Stimulated activated naive CD8-positive, alpha-beta T cell treated with anti-CD3 and anti-CD28 coated beads, Interleukin-15, Interleukin-2, amounts not matched to agents 100 U/mL and 50 U/mL, for 24 hours (primary cell): ENCODE results near the gene SMIM10.
"Not testable (repeated sequence)": the region's sequence is repeated elsewhere in the genome, so short reads cannot be mapped to it uniquely, and the experiment has no call there.

ENCODE experiments used
- ATAC-seq: fragments of 150-1000 bp; cut with Tn5 transposase; one replicate; pipeline ENCODE4 v1.10.0; 2021
- DNase-seq: peaks from one replicate; pipeline ENCODE4 v3.0.0; 2021

SMIM10 gene

DNA sequence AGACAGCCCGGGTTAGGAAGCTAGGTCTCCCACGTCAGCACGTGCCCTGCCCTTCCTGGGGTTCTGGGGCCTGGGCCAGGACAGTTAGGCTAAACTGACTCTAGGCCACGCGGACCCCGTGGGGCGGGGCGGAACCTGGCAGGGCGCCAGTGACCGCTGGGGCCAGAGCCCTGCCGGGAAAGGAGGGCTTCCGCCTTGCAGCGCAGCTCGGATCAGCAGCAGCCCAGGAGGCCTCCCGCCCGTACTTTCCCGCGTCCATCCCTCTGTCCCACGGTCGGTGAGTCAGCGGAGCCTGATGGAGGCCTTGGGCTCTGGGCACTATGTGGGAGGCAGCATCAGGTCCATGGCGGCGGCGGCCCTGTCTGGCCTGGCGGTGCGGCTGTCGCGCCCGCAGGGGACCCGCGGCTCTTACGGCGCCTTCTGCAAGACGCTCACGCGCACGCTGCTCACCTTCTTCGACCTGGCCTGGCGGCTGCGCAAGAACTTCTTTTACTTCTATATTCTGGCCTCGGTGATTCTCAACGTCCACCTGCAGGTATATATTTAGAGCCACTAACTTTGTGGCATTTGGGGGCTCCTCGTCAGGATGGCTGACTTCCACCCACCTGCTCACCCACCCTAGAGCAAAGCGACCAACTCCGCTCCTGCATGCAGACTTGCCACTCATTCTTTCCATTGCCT, at the start of gene SMIM10:
Gene SMIM10, plus strand, starts transcription at position 191 of the 681 bp plus-strand sequence. Its CDS starts 105 bp downstream, at position 296.
- ATAC-seq (peak; percentile 84), DNase-seq (peak; percentile 57)

DNA sequence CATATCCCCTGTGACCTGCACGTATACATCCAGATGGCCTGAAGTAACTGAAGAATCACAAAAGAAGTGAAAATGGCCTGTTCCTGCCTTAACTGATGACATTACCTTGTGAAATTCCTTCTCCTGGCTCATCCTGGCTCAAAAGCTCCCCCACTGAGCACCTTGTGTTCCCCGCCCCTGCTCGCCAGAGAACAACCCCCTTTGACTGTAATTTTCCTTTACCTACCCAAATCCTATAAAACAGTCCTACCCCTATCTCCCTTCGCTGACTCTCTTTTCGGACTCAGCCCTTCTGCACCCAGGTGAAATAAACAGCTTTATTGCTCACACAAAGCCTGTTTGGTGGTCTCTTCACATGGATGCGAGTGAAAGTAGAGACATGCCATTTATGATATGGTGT, 44.4 kb upstream of the SMIM10 start:
- DNase-seq, ATAC-seq: not testable (repeated sequence)

DNA sequence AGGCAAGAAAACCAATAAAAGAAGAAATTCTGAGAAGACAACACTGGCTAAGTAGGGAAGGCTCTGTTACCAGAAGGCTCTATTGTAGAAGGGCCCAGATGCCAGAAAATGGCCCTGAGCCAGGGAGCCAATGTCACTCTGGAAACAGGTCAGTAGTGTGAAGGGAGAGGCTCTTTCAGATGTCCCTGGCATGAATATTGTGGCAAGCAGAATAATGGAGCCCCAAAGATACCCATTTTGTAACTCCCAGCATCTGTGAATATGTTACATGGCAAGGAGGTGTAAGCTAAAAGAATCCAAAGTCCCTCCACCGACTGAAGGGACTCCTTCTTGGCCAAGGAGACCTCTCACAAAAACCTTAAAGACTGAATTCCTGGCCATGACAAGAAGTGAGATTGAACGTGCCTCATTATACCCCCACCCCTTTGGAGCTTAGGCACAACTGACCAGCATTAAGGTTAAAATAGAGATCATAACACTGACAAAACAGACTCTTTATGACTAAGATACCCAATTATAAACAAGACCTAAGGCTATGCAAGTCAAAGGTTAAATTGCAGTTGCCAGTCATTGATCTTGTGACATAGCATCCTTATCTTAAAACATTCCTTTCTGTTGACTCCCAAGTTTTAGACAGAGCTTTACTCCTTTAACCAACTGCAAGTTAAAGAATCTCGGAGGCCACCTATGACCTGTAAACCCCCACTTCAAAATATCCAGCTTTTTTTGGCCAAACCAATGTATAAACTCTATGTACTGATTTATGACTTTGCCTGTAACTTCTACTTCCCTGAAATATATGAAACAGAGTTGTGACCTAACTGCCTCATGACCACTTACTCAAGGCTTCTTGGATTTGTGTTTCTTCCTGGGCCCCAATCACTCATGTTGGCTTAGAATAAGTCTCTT, 42.2 kb upstream of the SMIM10 start:
- DNase-seq (no peak), ATAC-seq (no peak)

DNA sequence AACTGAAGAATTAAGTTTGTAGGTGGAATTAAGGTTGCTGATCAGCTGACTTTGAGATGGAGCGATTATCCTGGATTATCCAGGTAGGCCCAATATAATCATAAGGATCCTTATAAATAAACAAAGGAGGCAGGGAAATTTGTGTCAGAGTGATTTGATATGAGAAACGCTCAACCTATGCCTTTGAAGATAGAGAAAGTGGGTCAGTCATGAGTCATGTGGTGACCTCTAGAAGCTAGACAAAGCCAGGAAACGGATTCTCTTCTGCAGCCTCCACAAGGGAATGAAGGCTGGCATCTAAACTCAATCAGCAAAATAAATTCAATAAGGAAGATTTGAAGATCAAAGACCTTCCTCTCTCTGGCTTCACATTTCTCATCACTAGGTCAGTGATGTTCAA, 41.5 kb upstream of the SMIM10 start:
- DNase-seq (no peak), ATAC-seq (no peak)

DNA sequence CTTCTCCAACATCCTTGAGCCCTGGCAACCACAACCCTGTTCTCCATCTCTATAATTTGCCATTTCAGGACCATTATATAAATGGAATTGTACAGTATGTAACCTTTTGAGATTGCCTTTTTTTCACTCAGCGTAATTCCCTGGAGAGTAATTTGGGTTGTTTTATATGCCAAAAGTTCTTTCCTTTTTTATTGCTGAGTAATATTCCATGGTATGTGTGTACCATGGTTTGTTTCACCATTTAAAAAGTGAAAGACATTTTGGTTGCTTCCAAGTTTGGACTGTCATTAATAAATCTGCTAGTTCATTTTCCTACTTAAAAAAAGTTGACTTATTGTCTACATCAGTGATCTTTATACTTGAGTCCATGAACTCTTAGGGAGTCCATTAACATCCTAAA, 33.0 kb upstream of the SMIM10 start:
- no peak for DNase-seq
- ATAC-seq, result no peak

DNA sequence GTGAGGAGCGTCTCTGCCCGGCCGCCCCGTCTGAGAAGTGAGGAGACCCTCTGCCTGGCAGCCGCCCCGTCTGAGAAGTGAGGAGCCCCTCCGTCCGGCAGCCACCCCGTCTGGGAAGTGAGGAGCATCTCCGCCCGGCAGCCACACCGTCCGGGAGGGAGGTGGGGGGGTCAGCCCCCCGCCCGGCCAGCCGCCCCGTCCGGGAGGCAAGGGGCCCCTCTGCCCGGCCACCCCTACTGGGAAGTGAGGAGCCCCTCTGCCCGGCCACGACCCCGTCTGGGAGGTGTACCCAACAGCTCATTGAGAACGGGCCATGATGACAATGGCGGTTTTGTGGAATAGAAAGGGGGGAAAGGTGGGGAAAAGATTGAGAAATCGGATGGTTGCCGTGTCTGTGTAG, 30.4 kb upstream of the SMIM10 start:
- not testable (repeated sequence) for DNase-seq, ATAC-seq

DNA sequence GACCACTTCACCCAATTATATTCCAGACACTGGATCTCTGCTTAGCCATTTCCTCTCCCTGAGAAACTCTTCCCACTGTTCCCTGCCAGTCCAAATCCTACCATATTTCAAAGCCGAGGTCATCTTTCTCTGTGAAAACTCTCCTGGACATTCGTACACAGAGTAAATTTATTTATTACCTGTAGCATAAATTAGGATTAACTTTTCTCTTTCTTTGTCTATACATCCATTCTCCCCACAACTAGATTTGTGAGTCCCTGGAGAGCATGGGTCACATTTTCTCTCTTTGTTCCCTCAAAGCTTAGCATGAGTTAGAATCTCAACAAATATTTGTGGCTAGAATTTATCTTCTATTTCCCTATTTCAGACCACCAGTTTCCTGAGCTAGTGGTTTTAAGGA, 27.8 kb upstream of the SMIM10 start:
- DNase-seq, result no peak
- ATAC-seq, result no peak

DNA sequence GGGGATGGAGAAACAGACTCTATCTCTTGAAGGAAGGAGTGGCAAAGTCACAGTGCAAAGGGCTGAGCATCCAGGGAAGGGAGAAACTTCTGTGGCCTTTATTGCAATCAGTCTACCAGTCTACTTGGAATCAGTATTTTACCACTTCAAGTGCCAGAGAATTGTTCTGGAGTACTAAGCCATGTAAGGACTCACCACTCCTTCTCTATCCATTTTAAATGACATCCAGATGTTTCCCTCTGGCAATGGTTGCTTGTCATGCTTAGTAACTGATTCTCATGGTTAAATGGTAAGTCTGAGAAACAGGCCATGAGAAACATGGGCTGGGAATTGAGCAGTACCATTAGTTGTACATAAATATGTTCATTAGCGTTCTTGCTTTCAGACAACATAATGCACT, 21.1 kb upstream of the SMIM10 start:
- ATAC-seq, result no peak

DNA sequence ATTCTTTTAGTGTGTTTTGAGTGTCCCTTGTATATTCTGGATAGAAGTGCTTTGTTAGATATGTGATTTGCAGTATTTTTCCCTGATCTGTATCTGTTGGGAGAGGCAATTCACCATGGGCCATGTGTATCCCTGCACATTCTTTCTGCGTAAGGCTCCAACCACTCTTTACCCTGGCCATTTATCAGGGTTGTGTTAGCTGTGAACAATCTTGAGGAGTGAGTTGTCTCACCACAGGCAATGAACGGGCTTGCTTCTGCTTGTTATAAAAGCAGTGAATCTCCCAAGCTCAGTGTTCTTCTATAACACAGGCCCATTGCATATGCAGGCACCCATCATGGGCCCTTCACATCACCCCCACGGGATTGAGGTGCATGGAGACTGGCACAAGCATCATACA, 18.9 kb upstream of the SMIM10 start:
- ATAC-seq (no peak), DNase-seq (no peak)

More for the DNA sequence above, 21.1 kb upstream of the SMIM10 start:
- no peak for DNase-seq

DNA sequence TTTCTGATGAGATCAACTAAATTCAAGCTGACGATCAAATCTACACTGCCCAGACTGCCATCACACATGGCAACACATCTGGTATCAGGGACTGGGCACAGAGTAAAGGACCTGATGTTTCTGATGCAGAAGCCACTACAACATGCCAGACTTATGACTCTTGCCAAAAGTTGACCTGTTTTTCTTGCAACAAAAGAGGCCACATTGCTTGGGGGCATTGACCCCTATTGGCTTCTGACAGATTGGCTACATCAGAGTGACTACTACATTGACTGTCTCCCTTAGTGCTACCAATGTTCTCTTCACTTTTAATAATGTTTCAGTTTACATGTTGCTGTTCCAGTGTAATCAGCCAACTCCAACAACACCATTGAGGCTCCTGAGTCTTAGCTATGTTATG, 15.3 kb upstream of the SMIM10 start:
- DNase-seq (no peak), ATAC-seq (no peak)

DNA sequence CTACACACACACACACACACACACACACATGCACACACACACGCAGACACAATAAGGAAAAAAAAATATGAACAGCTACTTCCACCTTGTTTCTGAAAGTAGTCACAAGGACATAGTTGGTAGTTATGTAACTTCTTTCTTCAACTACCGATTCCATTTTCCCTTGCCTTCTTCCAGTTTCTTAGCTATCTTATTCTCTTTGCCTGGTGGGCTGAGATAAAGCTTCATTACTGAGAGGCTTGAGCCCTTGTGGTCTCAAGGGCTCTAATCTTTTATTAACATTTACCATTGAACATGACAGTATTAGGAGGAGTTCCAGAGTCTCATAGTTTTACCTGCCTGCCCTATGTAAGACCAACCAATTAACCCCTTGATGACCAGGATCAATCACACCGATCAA, 8.9 kb upstream of the SMIM10 start:
- no peak for ATAC-seq
- no peak for DNase-seq

DNA sequence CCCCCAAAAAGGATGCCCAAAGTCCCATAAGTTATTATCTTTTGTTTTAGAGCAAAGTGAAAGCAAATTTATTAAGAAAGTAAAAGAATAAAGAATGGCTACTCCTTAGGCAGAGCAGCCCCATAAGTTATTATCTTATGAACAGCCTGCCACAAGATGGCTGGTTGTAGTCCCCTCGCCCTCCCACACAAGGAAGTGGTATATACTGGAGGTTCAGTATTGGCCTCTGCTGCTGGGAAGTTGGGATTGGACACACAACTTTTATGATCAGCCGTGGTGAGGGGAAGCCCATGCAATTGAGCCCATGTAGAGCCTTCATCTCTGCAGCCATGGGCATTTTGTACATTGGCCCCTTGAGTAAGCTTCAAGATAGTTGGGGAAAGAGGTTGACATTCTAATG, 8.0 kb upstream of the SMIM10 start:
- ATAC-seq (no peak), DNase-seq (no peak)

DNA sequence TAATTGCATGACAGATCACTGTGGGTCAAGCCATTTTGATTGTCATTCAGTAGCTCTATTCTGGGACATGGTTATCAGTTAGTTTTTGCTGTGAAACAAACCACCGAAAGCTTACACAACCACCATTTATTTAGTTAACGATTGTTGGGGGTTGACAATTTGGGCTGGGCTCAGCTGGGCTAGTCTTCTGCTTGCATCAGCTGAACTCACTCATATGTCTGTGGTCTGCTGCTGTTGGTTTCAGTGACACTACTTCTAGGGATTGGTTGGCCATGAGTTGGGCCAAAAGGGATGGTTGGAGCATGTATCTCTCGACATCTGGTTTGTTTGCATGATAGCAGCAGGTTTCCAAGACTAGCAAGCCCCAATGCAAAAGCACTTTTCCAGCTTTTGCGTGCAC, 5.3 kb upstream of the SMIM10 start:
- ATAC-seq (no peak), DNase-seq (no peak)

DNA sequence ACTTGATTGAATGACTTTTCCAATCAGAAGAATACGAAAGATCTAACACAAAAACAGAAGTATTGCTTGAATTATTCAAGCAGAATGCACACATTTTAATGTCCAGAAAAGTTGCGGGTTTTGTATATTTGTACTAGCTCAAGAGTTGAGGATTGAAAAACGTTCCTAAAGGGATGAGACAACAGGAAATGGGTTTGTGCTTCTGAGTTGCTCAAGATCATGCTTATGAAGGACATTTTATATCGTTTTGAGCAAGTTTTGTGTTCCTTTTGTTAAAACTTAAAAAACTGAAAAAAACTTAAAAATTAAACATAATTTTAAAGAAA, 353 bp upstream of the SMIM10 start:
- DNase-seq, result no peak

DNA sequence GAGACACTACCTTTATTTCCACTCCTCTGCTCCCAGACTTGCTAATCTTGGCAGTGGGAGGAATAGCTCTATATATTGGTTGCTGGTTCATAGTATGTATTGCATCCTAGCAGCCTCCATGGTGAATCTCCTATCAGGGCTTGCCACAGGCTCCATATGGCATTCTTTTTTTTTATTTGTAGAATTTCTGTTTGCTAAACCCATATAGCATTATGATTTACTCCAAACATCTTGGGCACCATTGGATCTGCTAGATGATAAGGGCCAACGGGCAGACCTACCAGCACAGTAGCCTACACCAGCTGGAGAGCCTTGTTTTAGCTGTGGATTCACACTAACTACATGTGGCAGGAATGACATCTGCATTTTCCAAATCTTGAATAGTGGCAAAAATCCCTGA, 6.9 kb downstream of the SMIM10 start:
- ATAC-seq (no peak), DNase-seq (no peak)

More for the DNA sequence above, 353 bp upstream of the SMIM10 start:
- ATAC-seq, result no peak

DNA sequence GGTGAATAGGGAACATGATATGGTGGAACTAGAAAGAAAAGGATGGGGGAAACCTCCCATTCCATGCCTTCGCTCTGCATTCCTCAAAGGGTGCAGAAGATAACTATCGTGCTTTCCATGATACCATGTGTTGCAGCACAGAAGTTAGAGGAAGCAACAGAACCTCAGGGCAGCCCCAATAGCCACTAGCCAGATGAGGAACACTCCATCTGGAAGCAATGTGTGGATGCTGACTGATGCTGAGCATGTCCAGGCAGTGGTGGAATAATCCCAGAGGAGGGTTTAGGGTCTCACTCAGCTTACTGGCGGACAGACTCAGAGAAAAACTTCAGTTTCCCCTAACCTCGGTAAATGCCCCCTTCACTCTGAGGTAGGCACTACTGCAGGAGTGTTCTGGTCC, 7.5 kb downstream of the SMIM10 start:
- ATAC-seq, result no peak
- no peak for DNase-seq

DNA sequence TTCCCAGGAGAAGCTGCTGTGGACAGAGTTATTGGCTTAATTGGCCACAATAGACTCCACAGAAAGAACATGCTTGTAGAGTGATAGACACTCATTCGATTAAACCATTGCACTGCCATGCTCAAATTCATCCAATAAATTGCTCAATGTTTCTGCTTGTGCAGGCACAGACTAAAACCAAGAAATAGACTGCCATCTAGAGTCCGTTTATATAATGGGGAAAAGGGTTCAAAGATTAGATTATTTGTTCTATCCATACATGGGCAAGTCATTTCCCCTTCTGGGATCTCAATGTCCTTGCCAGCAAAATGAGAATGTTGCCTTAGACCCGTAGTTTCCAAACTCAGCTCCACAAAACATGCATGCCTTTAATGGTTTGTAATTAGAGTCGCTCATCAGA, 8.7 kb downstream of the SMIM10 start:
- ATAC-seq, result no peak
- no peak for DNase-seq

DNA sequence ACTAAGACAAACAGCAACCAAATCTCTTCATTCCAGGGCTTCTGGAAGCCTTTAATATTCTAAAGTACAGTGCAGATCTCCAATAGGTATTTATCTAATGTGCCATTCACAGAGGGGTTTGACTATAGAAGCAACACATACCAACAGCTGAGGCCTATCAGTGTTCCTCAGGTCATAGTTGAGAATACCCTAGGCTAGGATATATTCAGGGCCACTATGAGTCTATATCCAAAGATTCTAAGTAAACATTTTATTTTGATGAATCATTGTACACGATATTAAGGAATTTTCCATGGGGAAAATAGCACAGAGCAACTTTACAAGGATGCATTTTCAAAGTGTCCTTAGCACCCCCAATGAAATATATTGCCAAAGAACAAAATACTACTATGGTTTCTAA, 9.7 kb downstream of the SMIM10 start:
- DNase-seq (no peak), ATAC-seq (no peak)

DNA sequence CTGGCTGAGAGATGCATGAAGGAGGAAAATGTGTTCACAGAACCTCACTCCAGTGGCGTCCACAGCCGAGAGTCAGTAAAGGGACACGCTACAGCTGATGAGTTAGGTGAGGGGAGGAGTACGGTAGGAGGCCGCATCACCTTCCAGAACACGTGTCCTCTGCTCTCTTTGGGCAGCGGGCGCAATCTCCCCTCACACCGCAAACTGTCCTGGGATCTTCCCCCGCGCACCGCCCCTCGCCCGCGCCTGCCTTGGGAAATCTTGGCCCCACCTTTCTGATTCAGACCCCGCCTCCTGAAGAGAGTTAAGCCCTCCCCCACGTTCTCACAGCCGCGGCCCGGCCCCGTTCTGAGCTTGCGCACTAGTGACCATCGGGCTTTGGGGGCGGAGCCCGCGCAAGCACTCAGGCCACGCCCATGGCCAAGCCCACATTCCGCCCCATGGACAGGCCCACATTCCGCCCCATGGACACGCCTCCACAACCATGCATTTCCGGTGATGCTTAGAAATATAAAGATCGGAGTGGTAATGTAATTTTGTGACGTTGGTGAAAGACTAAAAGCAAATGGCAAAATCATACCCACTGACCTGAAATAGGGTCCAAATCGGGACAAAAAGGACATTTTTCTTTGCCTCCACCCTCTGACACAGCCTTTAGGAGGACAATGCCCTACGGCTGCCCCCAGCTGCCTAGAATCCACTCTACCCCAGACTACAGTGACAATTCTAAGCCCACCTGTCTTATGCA, 13.3 kb downstream of the SMIM10 start:
- ATAC-seq (peak; percentile 98), DNase-seq (peak; percentile 89)

DNA sequence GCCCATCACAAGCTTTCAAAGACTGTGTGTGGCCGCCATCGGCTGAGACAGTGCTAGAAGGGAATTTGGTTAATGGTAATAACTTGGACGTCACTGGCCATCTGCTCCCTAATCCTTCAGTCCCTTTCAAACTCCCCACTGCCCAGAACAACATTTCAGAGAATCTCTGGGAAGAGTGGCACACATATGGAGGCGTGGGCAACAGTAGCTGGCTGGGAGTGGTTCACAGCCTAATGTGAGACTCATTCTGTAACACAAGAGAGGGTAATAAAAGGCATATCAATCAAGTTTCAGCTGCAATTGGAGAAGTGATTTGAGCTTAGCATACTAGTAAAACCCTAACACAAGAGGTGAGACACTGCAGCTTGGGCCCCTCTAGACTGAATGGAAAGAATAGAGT, 15.4 kb downstream of the SMIM10 start:
- no peak for DNase-seq
- no peak for ATAC-seq

DNA sequence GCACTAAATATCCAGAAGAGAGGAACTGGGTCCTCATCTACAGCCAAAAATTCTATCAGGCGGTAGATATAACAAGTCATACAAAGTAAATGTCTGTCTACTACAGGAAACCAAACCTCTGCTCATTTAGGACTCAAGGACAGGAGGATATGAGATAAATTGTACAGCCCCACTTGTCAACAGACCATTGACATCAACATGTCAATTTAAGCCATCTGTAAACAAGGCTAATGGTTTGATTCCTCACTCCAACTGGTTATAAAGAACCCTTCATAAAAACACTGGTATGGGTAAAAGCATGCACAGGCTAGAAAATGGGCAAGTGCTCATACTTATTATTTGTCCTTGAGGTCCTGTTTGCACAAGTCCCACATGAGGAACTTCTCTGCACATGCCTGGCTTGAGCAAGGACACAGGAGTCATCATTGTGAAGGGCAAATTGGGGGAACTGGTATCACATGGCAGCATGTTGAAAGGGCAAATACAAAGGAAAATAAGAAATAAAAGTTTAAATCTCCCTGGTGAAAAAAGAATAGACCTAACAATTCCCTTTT, 18.3 kb downstream of the SMIM10 start:
- no peak for DNase-seq
- ATAC-seq, result no peak

DNA sequence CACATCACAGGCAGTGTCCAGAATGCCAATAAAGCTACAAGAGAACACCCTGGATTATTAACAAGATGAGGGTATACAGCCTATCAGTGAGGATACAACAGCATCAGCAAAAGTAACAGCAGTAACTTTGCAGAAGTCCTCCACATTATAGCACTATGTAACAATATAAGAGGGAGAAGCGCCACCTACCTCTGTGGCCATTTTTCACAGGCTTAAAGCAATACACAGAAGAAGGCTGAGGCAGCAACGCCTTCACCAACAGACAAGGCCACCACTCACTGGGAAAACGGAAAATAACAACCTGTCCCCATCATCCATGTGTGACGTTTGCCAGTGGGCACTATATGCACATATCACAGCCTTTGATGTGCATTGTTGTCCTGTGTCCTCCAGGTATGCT, 19.0 kb downstream of the SMIM10 start:
- ATAC-seq (no peak), DNase-seq (no peak)

DNA sequence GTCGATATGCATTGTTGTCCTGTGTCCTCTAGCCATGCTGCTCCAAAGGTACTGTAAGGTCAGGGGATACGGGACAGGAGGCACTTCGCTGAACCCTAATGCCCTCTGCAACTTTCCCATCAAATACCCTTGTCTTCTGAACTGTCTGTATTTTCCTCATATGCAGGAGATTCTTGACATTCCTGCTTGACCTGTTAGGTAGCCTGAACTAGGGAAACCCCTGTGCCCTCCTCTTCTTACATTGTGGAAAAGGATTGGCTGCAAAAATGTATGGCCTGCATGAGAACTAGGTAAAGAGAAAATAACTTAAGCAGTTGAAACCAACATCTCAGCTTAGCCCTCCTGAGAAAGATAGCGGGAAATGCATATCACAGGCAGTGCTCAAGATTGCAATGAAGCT, 20.1 kb downstream of the SMIM10 start:
- ATAC-seq, result no peak

More for the DNA sequence above, 20.1 kb downstream of the SMIM10 start:
- no peak for DNase-seq
